ENCODE measurements around the gene TIAM1.

The TIAM1 gene

DNA sequence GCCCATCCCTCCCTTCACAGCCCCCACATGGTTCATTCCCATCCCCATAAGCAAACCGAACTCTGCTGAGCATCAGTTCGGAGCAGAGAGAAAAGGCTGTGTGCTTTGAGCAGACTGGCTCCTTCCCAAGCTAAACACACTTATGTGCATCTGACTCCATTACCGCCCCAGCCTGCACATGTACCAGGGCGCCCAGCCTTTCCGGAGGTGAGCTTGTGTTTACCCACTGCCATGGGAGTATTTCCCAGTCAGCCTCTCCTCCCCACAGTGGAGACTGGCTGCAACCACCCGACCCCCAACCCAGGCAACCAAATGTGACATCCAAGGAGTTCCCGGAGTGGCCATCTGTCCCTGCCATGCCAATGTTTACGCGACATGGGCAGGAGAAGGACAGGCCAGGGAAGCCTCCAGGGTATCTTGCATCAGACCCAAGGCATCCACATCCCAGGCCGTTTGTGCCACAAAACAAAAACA is 9.4 kb downstream of the TIAM1 start:
- H4K91ac ChIP-seq (ENCODE audit: low read depth, low read length) = no peak overlapping the region
- H3K18ac ChIP-seq (ENCODE audit: low read length) = no peak overlapping the region
- H2AK5ac ChIP-seq (ENCODE audit: low read length) = no peak overlapping the region
- H2AFZ ChIP-seq (ENCODE audit: insufficient read depth, low read length, poor library complexity) = no peak overlapping the region
- H2BK120ac ChIP-seq (ENCODE audit: insufficient read depth, low read length, poor library complexity) = no peak overlapping the region
- H2BK5ac ChIP-seq (ENCODE audit: low read depth, low read length, poor library complexity) = no peak overlapping the region
- no peak overlapping the region for H4K12ac ChIP-seq (ENCODE audit: low read depth, low read length)
- WGBS (ENCODE audit: extremely low coverage, insufficient coverage, insufficient read length) = no CpG with 5 or more reads among the region's 10 CpGs
- H3K4me2 ChIP-seq (ENCODE audit: low read length) = no peak overlapping the region
- H3K36me3 ChIP-seq (ENCODE audit: control insufficient read depth in 1 of 2, insufficient read depth in 2 of 2, low read length in 2 of 2) = peaks cover 0 to 3% of the 10 kb centered on the region in 2 experiments
- no peaks in the 10 kb centered on the region for H3K9me3 ChIP-seq (ENCODE audit: insufficient read depth, low read depth, low read length)
- H3K4ac ChIP-seq (ENCODE audit: low read depth, low read length) = no peak overlapping the region
- no peak overlapping the region for H3K27ac ChIP-seq (ENCODE audit: low read depth, low read length)
- H3K9ac ChIP-seq (ENCODE audit: low read length) = no peak overlapping the region
- peaks cover 19 to 27% of the 10 kb centered on the region in 2 experiments for H3K4me1 ChIP-seq (ENCODE audit: control insufficient read depth in 1 of 2, insufficient read depth in 2 of 2, low read length in 2 of 2)
- no peak overlapping the region for H3K14ac ChIP-seq (ENCODE audit: low read length)
- DNase-seq = peak in 1 of 2 donors; percentile 72
- no peak overlapping the region for H3K4me3 ChIP-seq (ENCODE audit: low read depth, low read length)
- H3K23ac ChIP-seq (ENCODE audit: low read length) = no peak overlapping the region
- H3K79me1 ChIP-seq (ENCODE audit: low read length) = peaks cover 4% of the 10 kb centered on the region
- H3K27me3 ChIP-seq (ENCODE audit: insufficient read depth, low read length) = no peaks in the 10 kb centered on the region
- no peak overlapping the region for H4K8ac ChIP-seq (ENCODE audit: low read depth, low read length)
- H2BK12ac ChIP-seq (ENCODE audit: low read length) = no peak overlapping the region
- peaks cover 2% of the 10 kb centered on the region for H3K79me2 ChIP-seq (ENCODE audit: control insufficient read depth, insufficient read depth, low read length, poor library complexity)

GRCh38 chr21:31332525-31332924 is 11.5 kb downstream of the TIAM1 start:
- peaks cover 4% of the 10 kb centered on the region for H3K79me1 ChIP-seq (ENCODE audit: low read length)
- no peak overlapping the region for H4K8ac ChIP-seq (ENCODE audit: low read depth, low read length)
- peaks cover 9 to 14% of the 10 kb centered on the region in 2 experiments for H3K4me1 ChIP-seq (ENCODE audit: control insufficient read depth in 1 of 2, insufficient read depth in 2 of 2, low read length in 2 of 2)
- H3K4ac ChIP-seq (ENCODE audit: low read depth, low read length) = no peak overlapping the region
- H2BK5ac ChIP-seq (ENCODE audit: low read depth, low read length, poor library complexity) = no peak overlapping the region
- no peak overlapping the region for H3K27ac ChIP-seq (ENCODE audit: low read depth, low read length)
- H2BK120ac ChIP-seq (ENCODE audit: insufficient read depth, low read length, poor library complexity) = no peak overlapping the region
- no peaks in the 10 kb centered on the region for H3K27me3 ChIP-seq (ENCODE audit: insufficient read depth, low read length)
- no CpG with 5 or more reads among the region's 2 CpGs for WGBS (ENCODE audit: extremely low coverage, insufficient coverage, insufficient read length)
- H3K79me2 ChIP-seq (ENCODE audit: control insufficient read depth, insufficient read depth, low read length, poor library complexity) = peaks cover 2% of the 10 kb centered on the region
- no peak overlapping the region for H3K18ac ChIP-seq (ENCODE audit: low read length)
- no peak overlapping the region for H4K91ac ChIP-seq (ENCODE audit: low read depth, low read length)
- no peak overlapping the region for H3K14ac ChIP-seq (ENCODE audit: low read length)
- no peak overlapping the region for H3K23ac ChIP-seq (ENCODE audit: low read length)
- H4K12ac ChIP-seq (ENCODE audit: low read depth, low read length) = no peak overlapping the region
- H2AFZ ChIP-seq (ENCODE audit: insufficient read depth, low read length, poor library complexity) = no peak overlapping the region
- H2BK12ac ChIP-seq (ENCODE audit: low read length) = no peak overlapping the region
- H3K4me3 ChIP-seq (ENCODE audit: low read depth, low read length) = no peak overlapping the region
- H3K4me2 ChIP-seq (ENCODE audit: low read length) = no peak overlapping the region
- no peak for DNase-seq
- H3K9ac ChIP-seq (ENCODE audit: low read length) = no peak overlapping the region
- peaks cover 3% of the 10 kb centered on the region in 2 experiments for H3K36me3 ChIP-seq (ENCODE audit: control insufficient read depth in 1 of 2, insufficient read depth in 2 of 2, low read length in 2 of 2)
- H2AK5ac ChIP-seq (ENCODE audit: low read length) = no peak overlapping the region
- no peaks in the 10 kb centered on the region for H3K9me3 ChIP-seq (ENCODE audit: insufficient read depth, low read depth, low read length)

DNA sequence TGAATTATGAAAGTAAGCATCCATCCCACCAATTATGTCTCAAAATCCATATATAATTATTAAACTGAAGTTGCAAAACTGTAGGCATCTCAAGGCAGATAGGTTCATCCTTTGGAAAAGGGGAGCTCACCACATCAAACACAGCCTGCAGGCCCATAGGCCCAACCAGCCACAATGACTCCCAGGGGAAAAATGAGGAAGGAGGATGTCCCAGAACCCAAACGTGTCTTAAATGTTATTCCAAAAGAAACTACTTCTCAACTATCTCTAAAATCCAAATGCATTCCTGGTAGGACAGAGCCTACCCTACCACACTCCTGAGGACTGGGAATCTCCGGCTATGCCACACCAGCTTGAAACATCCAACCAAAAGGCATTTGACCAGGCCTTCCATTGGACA is 12.8 kb downstream of the TIAM1 start:
- Histone ChIP-seq H2AK5ac (ENCODE audit: low read length) (no peak overlapping the region), H3K4ac (ENCODE audit: low read depth, low read length) (no peak overlapping the region), H4K91ac (ENCODE audit: low read depth, low read length) (no peak overlapping the region), H3K79me1 (ENCODE audit: low read length) (no peaks in the 10 kb centered on the region), H3K9ac (ENCODE audit: low read length) (no peak overlapping the region), H3K14ac (ENCODE audit: low read length) (no peak overlapping the region), H4K8ac (ENCODE audit: low read depth, low read length) (no peak overlapping the region), H2BK5ac (ENCODE audit: low read depth, low read length, poor library complexity) (no peak overlapping the region), H3K27ac (ENCODE audit: low read depth, low read length) (no peak overlapping the region), H3K18ac (ENCODE audit: low read length) (no peak overlapping the region), H2AFZ (ENCODE audit: insufficient read depth, low read length, poor library complexity) (no peak overlapping the region), H3K23ac (ENCODE audit: low read length) (no peak overlapping the region), H2BK12ac (ENCODE audit: low read length) (no peak overlapping the region), H3K27me3 (ENCODE audit: insufficient read depth, low read length) (no peaks in the 10 kb centered on the region), H3K9me3 (ENCODE audit: insufficient read depth, low read depth, low read length) (no peaks in the 10 kb centered on the region), H3K4me3 (ENCODE audit: low read depth, low read length) (no peak overlapping the region), H3K36me3 (ENCODE audit: control insufficient read depth in 1 of 2, insufficient read depth in 2 of 2, low read length in 2 of 2) (peaks cover 3% of the 10 kb centered on the region in 2 experiments), H2BK120ac (ENCODE audit: insufficient read depth, low read length, poor library complexity) (no peak overlapping the region), H3K4me2 (ENCODE audit: low read length) (no peak overlapping the region), H3K79me2 (ENCODE audit: control insufficient read depth, insufficient read depth, low read length, poor library complexity) (peaks cover 2% of the 10 kb centered on the region), H4K12ac (ENCODE audit: low read depth, low read length) (no peak overlapping the region), H3K4me1 (ENCODE audit: control insufficient read depth in 1 of 2, insufficient read depth in 2 of 2, low read length in 2 of 2) (peaks cover 0 to 4% of the 10 kb centered on the region in 2 experiments)
- no CpG with 5 or more reads among the region's 2 CpGs for WGBS (ENCODE audit: extremely low coverage, insufficient coverage, insufficient read length)
- DNase-seq = peak; percentile 55 to 74

DNA sequence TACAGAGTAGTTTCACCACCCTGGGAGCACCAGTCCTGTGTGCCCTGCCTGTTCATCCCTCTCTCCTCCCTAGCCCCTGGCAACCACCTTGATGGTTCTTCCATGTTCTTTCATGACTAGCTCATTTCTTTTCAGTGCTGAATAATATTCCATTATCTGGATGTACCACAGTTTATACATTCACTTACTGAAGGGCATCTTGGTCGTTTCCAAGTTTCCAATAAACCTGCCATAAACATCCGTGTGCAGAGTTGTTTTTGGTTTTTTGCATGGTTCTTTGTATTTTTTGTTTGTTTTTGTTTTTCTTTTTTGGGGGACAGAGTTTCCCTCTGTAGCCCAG is 13.9 kb downstream of the TIAM1 start:
- H3K79me1 ChIP-seq (ENCODE audit: low read length) = no peaks in the 10 kb centered on the region
- H3K4me1 ChIP-seq (ENCODE audit: control insufficient read depth in 1 of 2, insufficient read depth in 2 of 2, low read length in 2 of 2) = no peaks in the 10 kb centered on the region
- peaks cover 2% of the 10 kb centered on the region for H3K79me2 ChIP-seq (ENCODE audit: control insufficient read depth, insufficient read depth, low read length, poor library complexity)
- H3K4me2 ChIP-seq (ENCODE audit: low read length) = no peak overlapping the region
- H3K4me3 ChIP-seq (ENCODE audit: low read depth, low read length) = no peak overlapping the region
- no peak overlapping the region for H3K9ac ChIP-seq (ENCODE audit: low read length)
- no peak overlapping the region for H3K27ac ChIP-seq (ENCODE audit: low read depth, low read length)
- no peak overlapping the region for H2AFZ ChIP-seq (ENCODE audit: insufficient read depth, low read length, poor library complexity)
- no peak overlapping the region for H2BK120ac ChIP-seq (ENCODE audit: insufficient read depth, low read length, poor library complexity)
- WGBS (ENCODE audit: extremely low coverage, insufficient coverage, insufficient read length) = no CpG with 5 or more reads among the region's 2 CpGs
- no peak overlapping the region for H3K14ac ChIP-seq (ENCODE audit: low read length)
- no peaks in the 10 kb centered on the region for H3K9me3 ChIP-seq (ENCODE audit: insufficient read depth, low read depth, low read length)
- no peak overlapping the region for H4K8ac ChIP-seq (ENCODE audit: low read depth, low read length)
- no peak overlapping the region for H3K23ac ChIP-seq (ENCODE audit: low read length)
- no peak overlapping the region for H3K18ac ChIP-seq (ENCODE audit: low read length)
- H3K36me3 ChIP-seq (ENCODE audit: control insufficient read depth in 1 of 2, insufficient read depth in 2 of 2, low read length in 2 of 2) = peaks cover 3% of the 10 kb centered on the region in 2 experiments
- H2BK5ac ChIP-seq (ENCODE audit: low read depth, low read length, poor library complexity) = no peak overlapping the region
- H4K91ac ChIP-seq (ENCODE audit: low read depth, low read length) = no peak overlapping the region
- no peak overlapping the region for H2AK5ac ChIP-seq (ENCODE audit: low read length)
- H3K4ac ChIP-seq (ENCODE audit: low read depth, low read length) = no peak overlapping the region
- no peak for DNase-seq
- no peak overlapping the region for H4K12ac ChIP-seq (ENCODE audit: low read depth, low read length)
- no peak overlapping the region for H2BK12ac ChIP-seq (ENCODE audit: low read length)
- no peaks in the 10 kb centered on the region for H3K27me3 ChIP-seq (ENCODE audit: insufficient read depth, low read length)

Measured in trophoblast cell (in vitro differentiated cells and primary cell).